Mucosa of gallbladder (tissue), 1 donor: ENCODE measurements around the gene AOC2. TPM values are rescaled to one million over a fixed set of nuclear protein-coding genes. Genes with fewer than 3 reads are reported as not detected.
"Not testable (repeated sequence)": the region's sequence is repeated elsewhere in the genome, so short reads cannot be mapped to it uniquely, and the experiment has no call there.

ENCODE experiments used
- DNase-seq: peaks from one replicate; pipeline ENCODE4 v3.0.0-alpha.2; 2020; ENCODE audit warnings: low spot score
- total RNA-seq: library from RNA; stranded (reverse); gene quantifications from one replicate; pipeline ENCODE4 v1.2.1, GENCODE V29; 2021
- donor health status: DM: no; HTN: no; CAD: no.

The AOC2 gene
- total RNA-seq, 1 donor from 2014 or later = 1.4 TPM

DNA sequence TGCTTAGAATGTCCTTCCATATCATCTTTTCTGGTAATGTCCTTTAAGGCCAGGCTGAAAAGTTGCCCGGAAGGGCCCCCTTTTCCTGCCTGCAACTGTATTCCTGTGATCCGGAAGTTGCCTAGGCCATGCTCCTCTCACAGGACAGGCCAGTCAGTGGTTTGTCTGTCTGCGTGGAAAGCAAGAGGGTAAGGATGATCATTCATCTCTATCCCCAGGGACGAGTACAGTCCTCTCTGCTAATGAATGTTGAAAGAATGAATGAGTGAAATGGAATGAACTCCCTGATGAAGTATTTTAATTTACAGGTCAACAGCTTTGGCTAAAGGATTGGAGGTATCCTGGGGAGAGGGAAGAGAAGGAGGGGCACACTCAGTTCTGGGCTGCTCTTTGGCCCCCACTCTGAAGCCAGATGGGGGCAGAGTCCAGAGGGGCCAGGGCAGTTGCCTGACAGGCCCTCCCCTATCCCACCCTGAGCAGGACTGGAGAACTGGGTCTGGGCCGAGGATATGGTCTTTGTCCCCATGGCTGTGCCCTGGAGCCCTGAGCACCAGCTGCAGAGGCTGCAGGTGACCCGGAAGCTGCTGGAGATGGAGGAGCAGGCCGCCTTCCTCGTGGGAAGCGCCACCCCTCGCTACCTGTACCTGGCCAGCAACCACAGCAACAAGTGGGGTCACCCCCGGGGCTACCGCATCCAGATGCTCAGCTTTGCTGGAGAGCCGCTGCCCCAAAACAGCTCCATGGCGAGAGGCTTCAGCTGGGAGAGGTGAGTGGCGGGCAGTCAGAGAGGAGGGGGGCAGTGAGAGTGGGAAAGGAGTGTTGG, 9.8 kb downstream of the AOC2 start:
- DNase-seq = no peak

DNA sequence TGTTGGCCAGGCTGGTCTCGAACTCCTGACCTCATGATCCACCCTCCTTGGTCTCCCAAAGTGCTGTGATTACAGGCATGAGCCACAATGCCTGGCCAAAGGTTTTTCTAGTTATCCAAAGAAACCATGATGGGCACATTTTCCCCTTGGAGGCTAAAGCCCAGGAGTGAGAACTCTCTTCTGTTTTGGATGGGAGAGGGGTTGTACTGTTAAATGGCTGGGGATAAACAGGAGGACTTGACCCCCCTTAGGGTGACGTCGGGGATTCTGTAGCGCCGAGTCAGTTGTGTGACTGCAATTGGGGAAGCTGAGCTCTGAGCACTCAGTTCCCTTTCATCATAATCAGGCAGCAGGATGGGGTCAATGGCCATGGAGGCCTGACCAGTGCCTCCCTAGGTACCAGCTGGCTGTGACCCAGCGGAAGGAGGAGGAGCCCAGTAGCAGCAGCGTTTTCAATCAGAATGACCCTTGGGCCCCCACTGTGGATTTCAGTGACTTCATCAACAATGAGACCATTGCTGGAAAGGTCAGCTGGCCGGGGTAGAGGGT, 10.7 kb downstream of the AOC2 start:
- no peak for DNase-seq

DNA sequence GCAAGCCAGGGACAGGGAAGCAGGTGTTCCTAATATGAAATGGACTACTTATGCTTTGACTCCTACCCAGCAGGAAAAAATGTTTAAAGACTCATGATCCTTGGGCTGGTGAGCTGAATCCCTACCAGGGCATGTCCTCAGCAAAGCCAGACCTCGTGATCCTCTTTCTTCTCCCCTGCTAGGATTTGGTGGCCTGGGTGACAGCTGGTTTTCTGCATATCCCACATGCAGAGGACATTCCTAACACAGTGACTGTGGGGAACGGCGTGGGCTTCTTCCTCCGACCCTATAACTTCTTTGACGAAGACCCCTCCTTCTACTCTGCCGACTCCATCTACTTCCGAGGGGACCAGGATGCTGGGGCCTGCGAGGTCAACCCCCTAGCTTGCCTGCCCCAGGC, 11.7 kb downstream of the AOC2 start:
- not testable (repeated sequence) for DNase-seq

DNA sequence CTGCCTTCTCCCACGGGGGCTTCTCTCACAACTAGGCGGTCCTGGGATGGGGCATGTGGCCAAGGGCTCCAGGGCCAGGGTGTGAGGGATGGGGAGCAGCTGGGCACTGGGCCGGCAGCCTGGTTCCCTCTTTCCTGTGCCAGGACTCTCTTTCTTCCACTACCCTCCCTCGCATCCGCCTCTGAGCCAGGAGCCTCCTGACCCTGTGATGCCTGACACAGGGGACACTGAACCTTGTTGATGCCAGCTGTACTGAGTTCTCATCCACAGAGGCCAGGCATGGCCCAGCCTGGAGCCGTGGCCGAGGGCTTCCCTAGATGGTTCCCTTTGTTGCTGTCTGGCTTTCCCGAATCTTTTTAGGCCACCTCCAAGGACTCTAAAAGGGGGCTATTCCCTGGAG, 12.1 kb downstream of the AOC2 start:
- not testable (repeated sequence) for DNase-seq

DNA sequence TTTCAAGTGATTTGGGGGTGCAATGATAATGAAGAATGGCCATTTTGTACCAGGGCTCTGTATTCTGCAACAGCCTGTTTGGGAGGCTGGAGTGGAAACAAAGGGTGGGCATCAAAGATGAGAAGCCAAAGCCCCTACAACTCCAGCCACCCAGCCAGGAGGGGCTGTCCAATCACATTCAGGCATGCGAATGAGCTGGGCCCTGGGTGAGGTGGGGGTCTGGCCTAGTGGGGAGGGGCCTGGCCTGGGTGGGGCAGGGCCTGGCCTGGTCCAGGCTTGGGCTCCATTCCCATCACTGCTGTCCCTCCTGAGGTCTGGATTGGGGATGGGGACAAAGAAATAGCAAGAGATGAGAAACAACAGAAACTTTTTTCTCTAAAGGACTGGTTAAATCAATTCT, 13.0 kb downstream of the AOC2 start:
- no peak for DNase-seq

DNA sequence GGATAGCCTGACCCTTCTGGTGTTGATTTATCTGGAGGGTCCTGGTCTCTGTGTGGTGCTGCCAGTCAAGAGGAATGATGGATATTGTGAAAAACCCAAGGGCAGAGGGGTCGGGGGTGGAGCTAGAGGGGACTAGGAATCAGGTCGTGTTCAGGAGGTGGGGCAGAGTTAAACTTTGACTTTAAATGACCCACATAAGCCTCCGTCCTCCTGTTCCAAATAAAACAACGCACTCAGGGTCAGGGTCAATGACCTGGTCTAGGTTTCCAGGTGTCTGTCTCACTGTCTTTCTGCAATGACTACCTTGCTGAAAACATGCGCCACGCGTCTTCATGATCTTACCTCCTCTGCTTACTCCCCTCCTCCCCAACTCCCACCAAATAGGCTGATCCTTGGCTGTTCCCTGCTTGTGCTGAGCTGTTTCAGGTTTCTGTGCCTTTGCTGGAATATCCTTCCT, 21.3 kb downstream of the AOC2 start:
- no peak for DNase-seq

DNA sequence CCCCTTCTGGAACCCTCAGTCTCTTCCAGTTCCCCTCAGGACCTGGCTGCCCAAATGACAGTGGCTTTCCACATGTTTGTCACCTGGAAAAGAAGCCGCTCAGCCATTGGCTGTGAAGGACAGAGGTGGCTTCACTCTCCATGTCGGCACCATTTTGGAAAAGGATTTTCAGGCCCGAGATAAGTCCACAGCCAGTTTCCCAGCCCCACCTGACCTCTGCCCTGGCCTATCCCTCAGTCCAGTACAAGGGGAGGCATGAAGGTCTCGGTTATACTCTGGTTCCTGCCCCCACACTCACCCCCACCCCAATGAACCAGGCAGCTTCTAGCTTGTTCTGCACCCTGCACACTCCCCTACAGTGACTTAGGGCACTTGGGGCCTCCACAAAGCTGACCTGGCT, 21.8 kb downstream of the AOC2 start:
- no peak for DNase-seq

DNA sequence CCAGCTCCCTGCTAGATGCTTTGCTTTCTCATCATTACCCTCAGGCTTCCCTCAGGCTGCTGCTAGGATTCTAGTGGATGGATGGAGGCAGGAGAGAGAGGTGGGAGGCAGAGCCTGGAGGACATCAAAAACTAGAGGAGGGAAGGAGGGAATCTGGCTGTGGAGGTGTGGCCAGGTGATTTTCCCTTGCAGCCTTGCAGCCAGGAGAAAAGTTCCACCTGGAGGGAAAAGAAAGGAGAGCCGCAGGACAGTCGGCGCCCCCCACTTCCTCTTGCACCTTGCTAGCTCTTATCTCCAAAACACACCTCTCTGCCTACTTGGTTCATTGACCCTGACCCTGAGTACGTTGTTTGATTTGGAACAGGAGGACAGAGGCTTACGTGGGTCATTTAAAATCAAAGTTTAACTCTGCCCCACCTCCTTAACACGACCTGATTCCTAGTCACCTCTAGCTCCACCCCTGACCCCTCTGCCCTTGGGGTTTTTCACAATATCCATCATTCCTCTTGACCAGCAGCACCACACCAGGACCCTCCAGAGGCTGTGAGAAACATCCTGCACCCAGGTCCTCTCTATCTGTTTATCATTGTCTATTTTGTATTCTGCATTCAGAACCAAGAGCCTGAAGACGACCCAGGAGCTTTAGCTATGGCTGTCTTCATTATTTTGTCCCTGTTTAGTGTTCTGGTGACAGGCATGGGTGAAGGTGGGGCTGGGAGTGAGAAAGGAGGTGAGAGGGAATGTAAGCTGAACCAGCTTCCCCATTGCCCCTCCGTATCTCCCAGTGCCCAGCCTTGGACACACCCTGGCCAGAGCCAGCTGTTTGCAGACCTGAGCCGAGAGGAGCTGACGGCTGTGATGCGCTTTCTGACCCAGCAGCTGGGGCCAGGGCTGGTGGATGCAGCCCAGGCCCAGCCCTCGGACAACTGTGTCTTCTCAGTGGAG, 22.5 kb downstream of the AOC2 start:
- DNase-seq = no peak

DNA sequence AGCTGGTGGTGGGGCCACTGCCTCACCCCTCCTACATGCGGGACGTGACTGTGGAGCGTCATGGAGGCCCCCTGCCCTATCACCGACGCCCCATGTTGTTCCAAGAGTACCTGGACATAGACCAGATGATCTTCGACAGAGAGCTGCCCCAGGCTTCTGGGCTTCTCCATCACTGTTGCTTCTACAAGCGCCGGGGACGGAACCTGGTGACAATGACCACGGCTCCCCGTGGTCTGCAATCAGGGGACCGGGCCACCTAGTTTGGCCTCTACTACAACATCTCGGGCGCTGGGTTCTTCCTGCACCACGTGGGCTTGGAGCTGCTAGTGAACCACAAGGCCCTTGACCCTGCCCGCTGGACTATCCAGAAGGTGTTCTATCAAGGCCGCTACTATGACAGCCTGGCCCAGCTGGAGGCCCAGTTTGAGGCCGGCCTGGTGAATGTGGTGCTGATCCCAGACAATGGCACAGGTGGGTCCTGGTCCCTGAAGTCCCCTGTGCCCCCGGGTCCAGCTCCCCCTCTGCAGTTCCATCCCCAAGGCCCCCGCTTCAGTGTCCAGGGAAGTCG, 23.4 kb downstream of the AOC2 start:
- DNase-seq = not testable (repeated sequence)

DNA sequence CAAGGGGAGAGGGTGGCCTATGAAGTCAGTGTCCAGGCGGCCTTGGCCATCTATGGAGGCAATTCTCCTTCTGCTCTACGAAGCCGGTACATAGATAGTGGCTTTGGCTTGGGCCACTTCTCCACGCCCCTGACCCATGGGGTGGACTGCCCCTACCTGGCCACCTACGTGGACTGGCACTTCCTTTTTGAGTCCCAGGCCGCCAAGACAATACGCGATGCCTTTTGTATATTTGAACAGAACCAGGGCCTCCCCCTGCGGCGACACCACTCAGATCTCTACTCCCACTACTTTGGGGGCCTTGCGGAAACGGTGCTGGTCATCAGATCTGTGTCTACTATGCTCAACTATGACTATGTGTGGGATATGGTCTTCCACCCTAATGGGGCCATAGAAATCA, 24.0 kb downstream of the AOC2 start:
- no peak for DNase-seq

DNA sequence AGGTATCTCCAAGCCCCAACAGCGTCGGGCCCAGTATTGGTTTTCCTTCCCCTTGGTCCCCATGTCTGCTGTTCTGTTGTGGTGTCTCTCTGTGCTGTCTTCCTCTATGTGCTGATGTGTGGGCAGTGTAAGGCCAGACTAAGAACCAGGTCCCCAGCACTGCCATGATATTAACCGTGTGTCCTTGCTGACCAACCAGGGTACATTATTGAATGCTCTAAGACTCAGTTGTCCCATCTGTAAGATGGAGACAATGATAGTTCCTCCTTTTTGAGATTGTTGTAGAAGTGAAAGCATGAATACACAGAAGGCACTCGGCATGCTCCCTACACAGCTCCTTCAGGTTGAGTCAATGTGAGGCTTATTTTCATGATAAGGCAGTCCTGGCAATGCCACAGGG, 27.3 kb downstream of the AOC2 start:
- no peak for DNase-seq

DNA sequence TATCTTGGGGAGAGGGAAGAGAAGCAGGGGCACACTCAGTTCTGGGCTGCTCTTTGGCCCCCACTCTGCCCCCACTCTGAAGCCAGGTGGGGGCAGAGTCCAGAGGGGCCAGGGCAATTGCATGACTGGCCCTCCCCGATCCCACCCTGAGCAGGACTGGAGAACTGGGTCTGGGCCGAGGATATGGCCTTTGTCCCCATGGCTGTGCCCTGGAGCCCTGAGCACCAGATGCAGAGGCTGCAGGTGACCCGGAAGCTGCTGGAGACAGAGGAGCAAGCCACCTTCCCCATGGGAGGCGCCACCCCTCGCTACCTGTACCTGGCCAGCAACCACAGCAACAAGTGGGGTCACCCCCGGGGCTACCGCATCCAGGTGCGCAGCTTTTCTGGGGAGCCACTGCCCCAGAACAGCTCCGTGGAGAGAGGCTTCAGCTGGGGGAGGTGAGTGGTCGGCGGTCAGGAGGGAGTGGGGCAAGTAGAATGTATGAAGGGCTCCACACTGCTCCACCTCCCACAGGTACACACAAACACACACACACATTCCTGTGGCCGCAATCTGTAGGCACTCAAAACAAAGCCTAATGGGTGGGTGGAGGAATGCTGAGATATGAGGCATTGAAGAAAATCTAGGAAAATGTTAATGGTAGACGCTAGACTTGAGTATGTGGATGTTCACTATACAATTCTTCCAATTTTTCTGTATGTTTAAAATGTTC, 28.0 kb downstream of the AOC2 start:
- no peak for DNase-seq

DNA sequence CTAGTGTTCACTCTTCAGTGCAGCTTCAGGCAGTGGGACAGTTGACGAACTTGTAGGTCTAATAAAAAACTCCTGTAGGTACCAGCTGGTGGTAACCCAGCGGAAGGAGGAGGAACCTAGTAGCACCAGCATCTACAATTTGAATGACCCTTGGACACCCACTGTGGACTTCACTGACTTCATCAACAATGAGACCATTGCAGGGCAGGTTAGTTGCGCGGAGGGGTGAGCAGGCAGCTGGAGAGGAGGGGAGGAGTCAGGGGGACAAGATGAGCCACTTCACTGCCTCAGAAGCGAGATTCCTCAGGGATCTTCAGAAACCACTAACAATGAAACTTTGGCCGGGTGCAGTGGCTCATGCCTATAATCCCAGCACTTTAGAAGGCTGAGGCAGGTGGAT, 28.9 kb downstream of the AOC2 start:
- DNase-seq = no peak

DNA sequence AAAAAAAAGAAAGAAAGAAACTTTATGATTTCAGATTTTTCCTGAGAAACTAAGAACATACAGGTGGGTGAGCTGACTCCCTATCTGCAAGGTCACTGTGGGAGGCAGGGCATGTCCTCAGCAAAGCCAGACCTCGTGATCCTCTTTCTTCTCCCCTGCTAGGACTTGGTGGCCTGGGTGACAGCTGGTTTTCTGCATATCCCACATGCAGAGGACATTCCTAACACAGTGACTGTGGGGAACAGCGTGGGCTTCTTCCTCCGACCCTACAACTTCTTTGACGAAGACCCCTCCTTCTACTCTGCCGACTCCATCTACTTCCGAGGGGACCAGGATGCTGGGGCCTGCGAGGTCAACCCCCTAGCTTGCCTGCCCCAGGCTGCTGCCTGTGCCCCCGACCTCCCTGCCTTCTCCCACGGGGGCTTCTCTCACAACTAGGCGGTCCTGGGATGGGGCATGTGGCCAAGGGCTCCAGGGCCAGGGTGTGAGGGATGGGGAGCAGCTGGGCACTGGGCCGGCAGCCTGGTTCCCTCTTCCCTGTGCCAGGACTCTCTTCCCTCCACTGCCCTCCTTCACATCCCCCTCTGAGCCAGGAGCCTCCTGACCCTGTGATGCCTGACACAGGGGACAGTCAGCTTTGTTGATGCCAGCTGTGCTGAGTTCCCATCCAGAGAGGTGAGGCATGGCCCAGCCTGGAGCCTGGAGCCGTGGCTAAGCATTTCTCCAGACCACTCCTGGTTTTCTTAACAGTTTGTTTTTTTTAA, 29.7 kb downstream of the AOC2 start:
- not testable (repeated sequence) for DNase-seq

DNA sequence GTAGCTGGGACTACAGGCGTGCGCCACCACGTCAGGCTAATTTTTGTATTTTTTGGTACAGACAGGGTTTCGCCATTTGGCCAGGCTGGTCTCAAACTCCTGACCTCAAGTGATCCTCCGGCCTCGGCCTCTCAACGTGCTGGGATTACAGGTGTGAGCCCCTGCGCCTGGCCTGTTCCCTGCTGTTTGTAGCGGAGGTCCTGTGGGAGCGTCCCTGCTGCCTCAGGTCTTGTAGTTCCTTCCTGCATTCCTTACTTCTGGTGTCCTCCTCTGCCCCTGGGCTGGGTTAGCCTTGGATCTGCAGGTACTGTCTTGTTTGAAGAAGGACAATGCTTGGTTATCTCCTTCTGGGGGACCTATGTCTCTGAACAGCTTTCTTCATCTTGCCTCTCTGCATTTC, 32.7 kb downstream of the AOC2 start:
- DNase-seq = no peak

DNA sequence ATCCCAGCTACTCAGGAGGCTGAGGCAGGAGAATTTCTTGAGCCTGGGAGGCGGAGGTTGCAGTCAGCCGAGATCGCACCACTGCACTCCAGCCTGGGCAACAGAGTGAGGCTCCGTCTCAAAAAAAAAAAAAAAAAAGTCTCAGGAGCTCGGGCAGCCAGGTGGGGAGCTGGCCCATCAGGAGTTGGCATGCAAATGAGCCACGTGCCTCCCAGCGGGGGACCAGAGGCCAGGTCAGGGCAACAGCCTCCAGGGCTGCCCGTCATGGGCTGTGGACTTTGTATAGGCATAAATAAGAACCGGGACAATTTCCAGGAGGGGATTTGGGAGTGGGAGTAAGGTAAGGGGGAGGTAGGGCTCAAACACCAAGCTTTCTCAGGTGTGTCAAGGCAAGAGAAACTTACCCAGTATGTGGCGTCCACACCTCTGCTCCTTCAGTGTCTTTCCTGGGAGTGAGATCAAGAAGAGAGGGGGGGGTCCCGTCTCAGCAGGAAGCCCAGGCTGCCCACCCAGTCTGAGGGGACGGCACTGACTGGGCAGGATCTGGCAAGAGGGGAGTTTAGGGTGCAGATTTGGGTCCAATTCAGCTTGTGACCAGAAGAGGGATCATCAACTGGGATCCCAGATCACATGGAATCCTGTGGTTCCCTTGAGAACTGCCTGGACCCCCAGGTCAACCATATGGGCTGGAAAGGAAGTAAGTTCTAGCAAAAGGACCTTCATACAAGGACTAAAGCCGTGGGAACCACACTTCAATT, 33.9 kb downstream of the AOC2 start:
- DNase-seq = peak; percentile 36

DNA sequence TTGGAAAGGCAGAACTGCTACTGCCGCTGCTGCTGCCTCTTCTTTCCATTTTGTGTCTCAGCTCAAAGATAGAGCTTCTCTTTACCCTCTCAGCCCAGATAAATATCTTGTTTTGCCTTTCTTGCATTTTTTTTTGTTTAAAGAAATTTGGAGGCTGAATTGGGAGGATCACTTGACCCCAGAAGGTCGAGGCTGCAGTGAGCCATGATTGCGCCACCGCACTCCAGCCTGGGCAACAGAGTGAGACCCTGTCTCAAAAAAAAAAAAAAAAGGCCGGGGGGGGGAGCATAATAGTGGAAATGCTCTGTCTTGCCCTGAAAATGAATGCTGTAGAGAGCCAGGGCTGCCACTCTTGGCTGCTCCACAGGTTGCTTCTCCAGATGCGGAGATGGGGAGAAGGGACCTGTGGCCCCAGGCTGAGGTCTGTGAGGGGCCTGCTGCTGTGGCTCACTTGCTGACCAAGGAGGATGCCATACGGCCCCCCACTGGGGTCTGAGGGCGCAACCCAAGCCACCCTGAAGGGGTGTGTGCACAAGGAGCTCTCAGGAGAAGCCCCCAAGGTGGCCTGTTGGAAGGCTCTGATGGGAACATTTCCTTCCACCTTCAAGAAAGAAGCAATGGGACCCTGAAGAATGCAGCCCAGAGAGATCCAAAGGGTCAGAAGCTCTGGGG, 34.7 kb downstream of the AOC2 start:
- no peak for DNase-seq

DNA sequence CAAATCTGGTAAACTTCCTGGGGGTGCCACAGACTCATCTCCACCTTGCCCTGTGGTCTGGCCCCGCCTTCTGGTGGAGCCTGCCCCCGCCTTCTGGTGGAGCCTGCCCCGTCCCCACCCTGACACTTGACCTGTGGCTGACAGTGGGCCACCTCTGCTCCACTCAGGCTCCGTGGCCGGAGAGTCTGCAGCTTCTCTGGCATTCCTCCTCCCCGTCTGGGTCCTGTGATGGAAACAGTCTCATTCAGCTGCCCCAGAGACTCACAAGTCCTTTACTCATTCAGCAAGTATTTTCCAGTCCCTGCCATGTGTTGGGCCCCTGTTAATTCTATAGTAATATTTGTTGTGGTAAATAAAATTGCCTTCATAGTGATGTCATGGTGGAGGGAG, 35.2 kb downstream of the AOC2 start:
- no peak for DNase-seq

DNA sequence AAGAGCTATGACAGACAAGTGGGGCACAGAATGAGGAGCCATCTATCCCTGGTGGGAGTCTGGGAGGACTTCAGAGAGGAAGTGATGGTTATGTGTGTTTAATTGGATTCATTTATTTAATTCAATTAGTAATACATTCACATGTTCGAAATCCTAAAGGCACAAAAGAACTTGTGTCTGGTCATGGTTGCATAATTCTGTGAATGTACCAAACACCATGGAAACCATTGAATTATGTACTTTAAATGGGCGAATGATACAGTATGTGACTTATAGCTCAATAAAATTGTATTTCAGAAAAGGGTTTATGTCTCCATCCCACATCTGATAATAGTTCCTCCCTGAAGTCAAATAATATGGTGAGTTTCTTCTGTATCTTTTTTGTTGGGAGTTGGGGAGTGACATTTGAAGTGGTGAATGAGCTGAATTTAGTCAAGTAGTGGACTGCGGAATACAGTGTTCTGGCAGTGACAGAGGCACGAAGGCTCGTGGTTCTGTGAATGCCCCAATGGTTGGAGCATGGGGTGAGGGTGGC, 36.5 kb downstream of the AOC2 start:
- DNase-seq = no peak
